Hematopoietic multipotent progenitor cell treated with erythropoietin and hydrocortisone succinate and interleukin-3 and kit ligand, for 8 days (in vitro differentiated cells): ENCODE measurements around the gene CCDC88A.
"Not testable (repeated sequence)": the region's sequence is repeated elsewhere in the genome, so short reads cannot be mapped to it uniquely, and the experiment has no call there.

Source experiments
- DNase-seq: peaks from one replicate; pipeline ENCODE4 v3.0.0-alpha.2; 2015

CCDC88A gene

GRCh38 chr2:55301277-55301676 is 118.4 kb downstream of the CCDC88A start:
- no peak for DNase-seq

- no peak for DNase-seq
Observed at GRCh38 chr2:55296393-55296792, 123.3 kb downstream of the CCDC88A start.

GRCh38 chr2:55283083-55283482 is 136.6 kb downstream of the CCDC88A start:
- DNase-seq: no peak

- DNase-seq: peak; percentile 88
Observed at GRCh38 chr2:55282110-55282917, 137.3 kb downstream of the CCDC88A start.

GRCh38 chr2:55280851-55281546 is 138.7 kb downstream of the CCDC88A start:
- not testable (repeated sequence) for DNase-seq

- DNase-seq: not testable (repeated sequence)
Observed at GRCh38 chr2:55279859-55280424, 139.7 kb downstream of the CCDC88A start.

GRCh38 chr2:55279214-55279835 is 140.3 kb downstream of the CCDC88A start:
- DNase-seq: not testable (repeated sequence)

GRCh38 chr2:55277310-55277709 is 142.3 kb downstream of the CCDC88A start:
- DNase-seq: no peak

GRCh38 chr2:55274346-55274745 is 145.3 kb downstream of the CCDC88A start:
- DNase-seq: not testable (repeated sequence)

GRCh38 chr2:55269645-55269990 is 150.0 kb downstream of the CCDC88A start:
- DNase-seq: peak; percentile 50

GRCh38 chr2:55268907-55269644 is 150.6 kb downstream of the CCDC88A start, which contains the start of gene MTIF2:
Gene MTIF2 (minus strand): TSS chr2:55269231. CDS start chr2:55263858, 5,373 bp downstream.
- peak; percentile 93 for DNase-seq

GRCh38 chr2:55268288-55268906 is 151.3 kb downstream of the CCDC88A start:
- DNase-seq: peak; percentile 19

- DNase-seq: not testable (repeated sequence)
Observed at GRCh38 chr2:55259586-55259985, 160.1 kb downstream of the CCDC88A start.

- no peak for DNase-seq
Observed at GRCh38 chr2:55252832-55253231, 166.8 kb downstream of the CCDC88A start.

GRCh38 chr2:55247025-55247424 is 172.6 kb downstream of the CCDC88A start:
- DNase-seq: no peak

GRCh38 chr2:55245411-55245810 is 174.2 kb downstream of the CCDC88A start:
- no peak for DNase-seq

GRCh38 chr2:55242617-55243016 is 177.0 kb downstream of the CCDC88A start:
- DNase-seq: no peak

- not testable (repeated sequence) for DNase-seq
Observed at GRCh38 chr2:55241582-55241981, 178.1 kb downstream of the CCDC88A start.

- DNase-seq: no peak
Observed at GRCh38 chr2:55239656-55240222, 179.9 kb downstream of the CCDC88A start.
